GM19468 (cell line): ENCODE results near the gene DIO1.
"Not testable (repeated sequence)": the region's sequence is repeated elsewhere in the genome, so short reads cannot be mapped to it uniquely, and the experiment has no call there.

ENCODE experiments used
- ATAC-seq: cut with Tn5 transposase; IDR thresholded peaks from one replicate; pipeline ENCODE4 v1.9.1; 2021; ENCODE audit warnings: mild to moderate bottlenecking, moderate library complexity, moderate number of reproducible peaks; ENCODE audit not compliant: unreplicated experiment; ENCODE audit errors: extremely low read depth

Gene DIO1

DNA sequence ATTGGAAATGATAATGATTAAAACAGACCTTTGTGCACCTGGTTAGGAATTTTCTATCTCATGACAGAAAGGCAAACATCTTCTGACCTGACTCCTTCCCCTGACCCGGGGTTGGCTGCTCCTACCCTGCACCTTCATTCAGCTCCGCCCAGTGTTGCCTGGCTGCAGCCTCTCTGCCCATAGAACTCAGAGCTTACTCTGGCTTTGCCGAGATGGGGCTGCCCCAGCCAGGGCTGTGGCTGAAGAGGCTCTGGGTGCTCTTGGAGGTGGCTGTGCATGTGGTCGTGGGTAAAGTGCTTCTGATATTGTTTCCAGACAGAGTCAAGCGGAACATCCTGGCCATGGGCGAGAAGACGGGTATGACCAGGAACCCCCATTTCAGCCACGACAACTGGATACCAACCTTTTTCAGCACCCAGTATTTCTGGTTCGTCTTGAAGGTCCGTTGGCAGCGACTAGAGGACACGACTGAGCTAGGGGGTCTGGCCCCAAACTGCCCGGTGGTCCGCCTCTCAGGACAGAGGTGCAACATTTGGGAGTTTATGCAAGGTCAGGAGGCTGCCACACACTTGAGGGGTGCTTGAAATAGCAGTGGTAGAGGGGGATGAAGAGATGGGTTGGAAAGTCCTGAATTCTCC, at the start of gene DIO1:
Gene DIO1 (plus strand): TSS at position 189 of the 638 bp plus-strand sequence. CDS start 24 bp downstream, at position 213.
- no peak for ATAC-seq

DNA sequence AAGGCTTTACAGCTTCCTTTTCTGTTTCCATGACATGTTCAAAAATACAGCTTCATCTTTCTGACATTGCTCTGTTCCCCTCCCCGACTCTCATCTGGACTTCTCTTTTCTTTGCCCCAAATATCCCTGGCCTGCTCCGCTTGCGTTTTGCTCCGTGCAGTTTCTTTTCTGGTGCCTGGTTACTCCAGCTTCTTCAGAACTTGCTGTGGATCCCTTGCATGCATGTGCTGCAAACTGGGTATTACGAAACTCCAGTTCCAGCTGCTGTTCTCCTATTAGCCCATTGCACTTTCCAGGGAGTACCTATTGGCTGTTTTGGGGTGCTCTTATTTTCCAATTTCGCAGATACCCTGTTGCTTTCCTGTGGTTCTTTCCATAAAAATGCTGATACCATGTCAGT, 46.0 kb upstream of the DIO1 start:
- ATAC-seq, result no peak

GRCh38 chr1:53850082-53850673, 43.8 kb upstream of the DIO1 start:
- ATAC-seq, result no peak

- ATAC-seq, result no peak
Measured at GRCh38 chr1:53851571-53852285, 42.3 kb upstream of the DIO1 start.

DNA sequence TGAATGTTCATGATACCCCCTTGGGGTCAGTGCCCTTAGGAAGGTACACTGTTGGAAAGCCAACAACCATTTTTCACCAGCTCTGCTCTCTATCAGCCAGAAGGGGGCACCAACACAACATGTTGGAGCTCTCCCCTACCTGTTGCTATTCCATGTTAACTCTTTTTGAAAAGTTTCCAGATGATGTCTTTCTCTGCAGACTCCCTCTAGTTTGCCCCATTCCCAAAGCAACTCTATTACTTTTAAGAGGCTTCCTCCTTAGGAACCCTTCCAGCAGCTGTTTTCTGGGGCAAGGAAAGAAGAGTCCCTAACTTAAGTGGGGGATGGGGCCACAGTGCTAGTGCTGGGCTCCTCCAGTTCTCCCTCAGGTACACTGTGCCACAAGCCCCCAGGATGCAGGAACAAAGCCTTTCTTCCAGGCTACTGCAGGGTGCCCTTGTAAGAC, 33.0 kb upstream of the DIO1 start:
- no peak for ATAC-seq

GRCh38 chr1:53862507-53862906, 31.5 kb upstream of the DIO1 start:
- no peak for ATAC-seq

DNA sequence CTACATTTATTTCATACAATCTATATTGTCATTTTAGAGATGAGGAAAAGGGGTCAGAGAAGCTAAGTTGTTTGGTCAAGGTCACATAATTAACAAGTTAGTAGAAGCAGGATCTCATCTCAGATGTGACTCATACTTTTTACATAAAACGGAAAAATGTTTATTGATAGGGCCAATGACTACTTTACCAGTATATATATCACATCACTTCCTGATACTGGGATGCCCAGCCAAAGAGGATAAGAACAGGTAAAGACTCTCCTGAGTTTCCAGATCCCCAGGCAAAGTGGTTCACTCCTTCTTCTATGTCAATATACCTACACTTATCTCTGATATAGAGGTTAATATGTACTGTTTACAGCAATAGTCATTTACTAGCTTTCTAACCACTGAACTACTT, 25.4 kb upstream of the DIO1 start:
- no peak for ATAC-seq

DNA sequence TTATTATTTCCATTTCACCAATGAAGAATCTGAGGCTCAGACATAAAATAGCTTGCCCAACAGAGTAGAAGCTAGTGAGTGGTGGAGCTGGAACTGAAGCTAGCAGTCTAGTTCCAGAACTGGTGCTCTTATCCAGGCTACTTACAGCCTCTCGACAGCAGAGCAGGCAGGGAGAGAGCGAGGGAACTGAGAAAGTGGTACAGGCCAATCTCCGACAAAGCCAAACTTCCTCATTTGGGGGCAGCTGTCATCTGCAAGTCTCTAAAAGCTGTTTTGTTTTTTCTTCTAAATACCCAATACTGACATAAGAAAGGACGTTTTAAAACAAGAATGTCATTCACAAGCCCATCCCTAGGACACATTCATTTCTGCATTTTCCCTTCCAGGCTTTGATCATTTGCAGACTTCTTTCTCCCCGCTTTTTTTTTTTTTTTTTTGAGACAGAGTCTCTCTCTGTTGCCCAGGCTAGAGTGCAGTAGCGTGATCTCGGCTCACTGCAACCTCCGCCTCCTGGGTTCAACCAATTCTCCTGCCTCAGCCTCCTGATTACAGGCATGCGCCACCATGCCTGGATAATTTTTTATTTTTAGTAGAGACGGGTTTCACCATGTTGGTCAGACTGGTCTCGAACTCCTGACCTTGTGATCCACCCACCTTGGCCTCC, 24.4 kb upstream of the DIO1 start:
- ATAC-seq, result peak; percentile 26

- ATAC-seq, result no peak
Measured at GRCh38 chr1:53871221-53871620, 22.8 kb upstream of the DIO1 start.

DNA sequence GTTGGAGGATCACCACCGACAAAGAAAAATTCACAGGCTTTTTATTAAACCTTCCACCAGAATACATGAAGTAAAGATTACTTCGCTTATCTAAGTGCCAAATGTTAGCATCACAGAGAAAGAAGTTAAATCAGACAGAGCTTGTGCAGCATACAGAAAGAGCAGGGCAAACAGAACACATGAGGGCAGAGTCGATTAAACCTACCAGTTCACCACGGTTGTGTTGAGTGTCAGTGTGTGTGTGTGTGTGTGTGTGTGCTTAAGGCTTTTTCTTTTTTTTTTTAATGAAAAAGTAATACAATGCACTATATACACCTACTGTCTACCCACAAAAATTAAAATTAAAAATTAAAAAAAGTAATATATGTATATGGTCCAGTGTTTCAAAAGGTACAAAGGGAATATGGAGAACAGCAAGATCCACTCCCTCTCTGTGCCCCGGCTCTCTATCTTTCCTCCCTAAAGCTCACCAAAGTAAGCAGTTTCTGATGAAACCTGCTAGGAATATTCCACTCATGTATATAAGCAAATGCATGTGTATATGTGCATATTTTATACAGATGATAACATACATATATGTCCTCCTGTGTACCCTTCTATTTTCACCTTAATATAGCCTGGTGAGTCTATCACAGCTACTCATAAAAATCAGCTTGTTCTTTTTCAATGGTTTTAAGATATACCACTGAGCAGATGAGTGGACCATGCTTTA, 22.1 kb upstream of the DIO1 start:
- ATAC-seq, result no peak

DNA sequence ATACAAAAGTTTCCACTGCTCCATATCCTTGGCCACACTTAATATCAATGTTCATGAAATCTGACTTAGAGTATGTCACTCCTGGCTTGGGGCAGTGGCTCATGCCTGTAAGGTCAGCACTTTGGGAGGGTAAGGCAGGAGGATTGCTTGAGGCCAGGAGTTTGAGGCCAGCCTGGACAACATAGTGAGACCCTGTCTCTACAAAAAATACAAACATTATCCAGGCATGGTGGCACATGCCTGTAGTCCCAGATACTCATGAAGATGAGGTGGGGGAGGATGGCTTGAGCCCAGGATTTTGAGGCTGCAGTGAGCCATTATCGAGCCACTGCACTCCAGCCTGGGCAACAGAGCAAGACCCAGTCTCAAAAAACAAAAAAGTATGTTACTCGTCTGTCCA, 18.8 kb upstream of the DIO1 start:
- not testable (repeated sequence) for ATAC-seq

DNA sequence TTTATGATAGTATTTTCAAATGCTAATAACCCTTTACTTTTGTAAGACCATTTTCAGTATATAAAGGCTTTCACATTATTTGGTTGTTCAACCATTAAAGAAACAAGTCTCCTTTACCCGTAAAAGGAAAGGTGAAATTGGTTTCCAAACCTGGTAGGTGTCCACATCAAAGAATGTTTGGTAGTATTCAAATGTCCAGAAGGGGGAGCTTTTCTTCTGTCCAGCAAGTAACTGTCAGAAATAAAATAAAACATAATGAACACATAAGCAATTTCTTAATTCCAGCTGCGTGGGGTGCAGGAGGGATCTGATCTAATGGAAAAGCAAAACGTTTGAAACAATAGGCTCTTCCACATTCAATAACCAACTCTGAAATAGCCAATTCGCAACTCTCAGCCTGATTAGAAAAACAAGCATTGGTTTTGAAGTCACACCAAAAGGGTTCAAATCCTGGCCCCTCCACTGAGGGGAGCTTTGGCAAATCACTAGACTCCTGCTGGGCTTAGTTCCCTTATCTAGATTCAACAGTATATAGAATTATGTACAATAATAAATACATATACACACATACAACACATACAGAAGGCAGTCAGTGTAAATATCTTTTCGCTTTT, 15.4 kb upstream of the DIO1 start:
- no peak for ATAC-seq

DNA sequence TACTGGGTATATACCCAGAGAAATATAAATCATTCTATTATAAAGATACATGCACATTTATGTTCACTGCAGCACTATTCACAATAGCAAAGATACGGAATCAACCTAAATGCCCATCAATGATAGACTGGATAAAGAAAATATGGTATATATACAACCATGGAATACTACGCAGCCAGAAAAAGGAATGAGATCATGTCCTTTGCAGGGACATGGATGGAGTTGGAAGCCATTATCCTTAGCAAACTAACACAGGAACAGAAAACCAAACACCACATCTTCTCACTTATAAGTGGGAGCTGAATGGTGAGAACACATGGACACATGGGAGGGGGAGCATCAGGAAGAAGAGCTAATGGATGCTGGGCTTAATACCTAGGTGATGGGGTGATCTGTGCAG, 12.1 kb upstream of the DIO1 start:
- ATAC-seq, result not testable (repeated sequence)

GRCh38 chr1:53883600-53883999, 10.4 kb upstream of the DIO1 start:
- ATAC-seq, result not testable (repeated sequence)

DNA sequence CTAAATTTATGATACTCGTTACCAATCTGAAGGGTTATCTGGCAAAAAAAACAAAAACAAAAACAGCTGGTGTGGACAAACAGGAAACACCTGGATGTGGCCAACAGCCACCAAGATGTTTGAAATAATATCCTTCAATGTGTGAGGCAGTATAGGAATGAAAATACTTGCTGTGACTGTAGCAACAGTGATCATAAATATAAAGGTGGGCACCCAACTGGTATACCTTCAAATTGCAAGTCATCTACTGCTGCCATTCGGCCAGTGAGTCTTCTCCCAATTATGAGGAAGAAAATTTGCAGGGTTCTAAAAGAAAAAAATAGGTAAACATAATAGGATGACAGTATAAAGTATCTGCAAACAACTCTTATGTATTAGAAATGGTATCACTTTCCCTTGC, 5.3 kb upstream of the DIO1 start:
- ATAC-seq, result no peak

- ATAC-seq, result peak; percentile 62
Measured at GRCh38 chr1:53889304-53890298, 4.4 kb upstream of the DIO1 start, which contains the start of gene YIPF1. Gene YIPF1, minus strand, starts transcription at chr1:53889797. Its CDS starts 860 bp downstream, at chr1:53888937.

DNA sequence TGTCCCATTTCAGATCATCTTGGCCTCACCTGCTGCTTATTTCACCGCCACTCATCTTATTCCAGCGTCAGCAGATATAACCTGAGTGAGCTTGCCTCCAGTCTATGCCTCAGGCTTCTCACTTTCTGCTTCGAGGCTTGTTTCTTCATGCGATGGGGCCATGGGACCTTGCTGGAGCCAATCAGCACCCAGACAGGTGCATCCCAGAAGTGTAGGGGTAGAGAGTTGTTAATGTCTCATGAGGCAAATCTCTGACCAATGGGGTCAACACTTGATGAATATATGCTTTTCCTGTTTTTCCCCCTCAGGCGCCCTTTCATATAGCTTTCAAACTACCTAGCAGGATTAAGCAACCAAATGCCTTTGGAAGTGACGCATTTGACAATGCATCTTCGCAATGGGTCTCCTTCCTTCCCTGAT, 3.5 kb upstream of the DIO1 start:
- ATAC-seq, result no peak

- ATAC-seq, result no peak
Measured at GRCh38 chr1:53891018-53891417, 3.0 kb upstream of the DIO1 start.

DNA sequence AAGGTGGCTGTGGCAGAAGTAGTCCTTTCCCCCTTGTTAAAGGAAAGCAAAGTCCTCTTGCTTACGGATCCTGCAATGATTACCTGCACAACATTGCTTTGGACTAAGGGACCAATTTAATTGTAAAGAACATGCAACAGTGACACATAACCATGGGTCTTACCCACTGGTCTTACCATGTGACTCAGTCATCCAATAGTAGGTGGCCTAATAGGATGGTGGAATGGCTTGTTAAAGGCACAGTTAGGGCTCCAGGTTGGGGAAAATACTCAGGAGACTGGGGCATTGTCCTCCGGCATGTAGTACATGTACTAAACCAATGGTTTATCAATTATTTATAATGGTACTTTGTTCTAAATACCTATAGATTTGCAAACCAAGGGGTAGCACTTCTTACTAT, 2.3 kb upstream of the DIO1 start:
- no peak for ATAC-seq
